IMR-90 (cell line): ENCODE measurements around the gene ADCY2. TPM values are rescaled to one million over a fixed set of nuclear protein-coding genes. Genes with fewer than 3 reads are reported as not detected.

Experiments used
- ATAC-seq: fragments of 200-7000 bp; cut with Tn5 transposase; 2 replicates; pipeline ENCODE4 v1.9.1; 2020; ENCODE audit warnings: low read depth, mild to moderate bottlenecking, moderate library complexity
- BruUV-seq: library from RNA; stranded (reverse); fragments of 400-500 nt; replicated peaks from 2 replicates; lab custom pipeline; 2021; lab: Mats Ljungman, UMichigan
- CTCF ChIA-PET: fragments of 300-600 bp; formaldehyde crosslinking; extraction: SDS; loops from one replicate; lab custom pipeline; 2021; ENCODE audit warnings: antibody characterized with exemption; lab: Yijun Ruan, JAX
- POLR2A ChIA-PET: fragments of 300-600 bp; sonication (Branson Sonifier 250); formaldehyde crosslinking; loops from one replicate; lab custom pipeline; 2022; ENCODE audit warnings: antibody characterized with exemption; ENCODE audit not compliant: unreplicated experiment; lab: Charles Lee
- DNase-seq: peaks from one replicate; pipeline ENCODE4 v3.0.0; 2013
- H2AFZ ChIP-seq: replicated peaks from 2 replicates; pipeline ENCODE3; 2013; ENCODE audit warnings: low read length, mild to moderate bottlenecking; ENCODE audit not compliant: poor library complexity
- H2AK5ac ChIP-seq: 2 replicates; pipeline ENCODE4 v1.6.1; 2013; ENCODE audit warnings: low read depth, low read length, inconsistent platforms
- H2AK9ac ChIP-seq: replicated peaks from 2 replicates; pipeline ENCODE3; 2013; ENCODE audit warnings: mild to moderate bottlenecking, low read depth, low read length, moderate library complexity; ENCODE audit not compliant: poor library complexity
- H2BK120ac ChIP-seq: 2 replicates; pipeline ENCODE4 v1.6.1; 2013; ENCODE audit warnings: low read depth, low read length, inconsistent platforms
- H2BK15ac ChIP-seq: 3 replicates; pipeline ENCODE4 v1.6.1; 2013; ENCODE audit warnings: low read depth, low read length, inconsistent platforms
- H2BK20ac ChIP-seq: 2 replicates; pipeline ENCODE4 v1.6.1; 2013; ENCODE audit warnings: low read depth, mild to moderate bottlenecking, inconsistent platforms, low read length, moderate library complexity
- H2BK5ac ChIP-seq: 2 replicates; pipeline ENCODE4 v1.6.1; 2013; ENCODE audit warnings: mild to moderate bottlenecking, low read depth, low read length, inconsistent platforms; ENCODE audit not compliant: poor library complexity, severe bottlenecking
- H3K14ac ChIP-seq: replicated peaks from 2 replicates; pipeline ENCODE4 v1.6.1; 2013; ENCODE audit warnings: low read depth, low read length, inconsistent platforms
- H3K18ac ChIP-seq: 2 replicates; pipeline ENCODE4 v1.6.1; 2013; ENCODE audit warnings: low read depth, low read length, control low read depth
- H3K23ac ChIP-seq: 2 replicates; pipeline ENCODE4 v1.6.1; 2013; ENCODE audit warnings: low read depth, low read length, inconsistent platforms
- H3K27ac ChIP-seq: 2 replicates; pipeline ENCODE4 v1.5.1; 2013; ENCODE audit warnings: mild to moderate bottlenecking, control low read depth, low read length; ENCODE audit not compliant: insufficient read depth
- H3K27me3 ChIP-seq: 2 replicates; pipeline ENCODE4 v1.6.1; 2013; ENCODE audit warnings: low read length; ENCODE audit not compliant: control insufficient read depth, insufficient read depth
- H3K36me3 ChIP-seq: 2 replicates; pipeline ENCODE4 v1.6.1; 2013; ENCODE audit warnings: low read length, mixed read lengths; ENCODE audit not compliant: control insufficient read depth, insufficient read depth
- H3K4ac ChIP-seq: 2 replicates; pipeline ENCODE4 v1.6.1; 2013; ENCODE audit warnings: low read depth, low read length, inconsistent platforms
- H3K4me1 ChIP-seq: 2 replicates; pipeline ENCODE4 v1.6.1; 2013; ENCODE audit warnings: low read length, mixed read lengths; ENCODE audit not compliant: control insufficient read depth, insufficient read depth
- H3K4me2 ChIP-seq: 2 replicates; pipeline ENCODE4 v1.6.1; 2013; ENCODE audit warnings: low read depth, mild to moderate bottlenecking, control low read depth, low read length, moderate library complexity
- H3K4me3 ChIP-seq: 2 replicates; pipeline ENCODE4 v1.5.1; 2013; ENCODE audit warnings: low read depth, mild to moderate bottlenecking, control low read depth, low read length, moderate library complexity; ENCODE audit not compliant: insufficient read depth
- H3K56ac ChIP-seq: 2 replicates; pipeline ENCODE4 v1.6.1; 2013; ENCODE audit warnings: low read length, inconsistent platforms; ENCODE audit not compliant: insufficient read depth; ENCODE audit errors: extremely low read depth
- H3K79me1 ChIP-seq, 2 experiments: 2 replicates each; pipeline ENCODE4 v1.6.1; 2013; ENCODE audit warnings: low read length in 2 of 2, inconsistent platforms in 1 of 2, low read depth in 1 of 2
- H3K9ac ChIP-seq: 2 replicates; pipeline ENCODE4 v1.6.1; 2013; ENCODE audit warnings: low read depth, low read length, control low read depth
- H3K9me1 ChIP-seq: 2 replicates; pipeline ENCODE4 v1.6.1; 2013; ENCODE audit warnings: low read length, inconsistent platforms; ENCODE audit not compliant: insufficient read depth
- H3K9me3 ChIP-seq: 2 replicates; pipeline ENCODE4 v1.6.1; 2013; ENCODE audit warnings: low read length; ENCODE audit not compliant: control insufficient read depth, insufficient read depth
- H4K20me1 ChIP-seq: 2 replicates; pipeline ENCODE4 v1.6.1; 2013; ENCODE audit warnings: low read length, inconsistent platforms; ENCODE audit not compliant: insufficient read depth
- H4K5ac ChIP-seq: 2 replicates; pipeline ENCODE4 v1.6.1; 2013; ENCODE audit warnings: mild to moderate bottlenecking, low read depth, low read length, control low read depth
- H4K8ac ChIP-seq, 2 experiments: 2 replicates each; pipeline ENCODE4 v1.6.1; 2013; ENCODE audit warnings: low read depth in 2 of 2, low read length in 2 of 2, control low read depth in 1 of 2, inconsistent platforms in 1 of 2
- H4K91ac ChIP-seq: 2 replicates; pipeline ENCODE4 v1.6.1; 2013; ENCODE audit warnings: low read depth, low read length, inconsistent platforms; ENCODE audit not compliant: insufficient read depth
- WGBS, 2 experiments: methylation state at CpG; one replicate each; pipeline versions ENCODE4 v1.1.5 to v1.1.7; 2013; ENCODE audit warnings: missing lambda C conversion rate in 2 of 2; ENCODE audit not compliant: insufficient read length in 1 of 2; ENCODE audit errors: extremely low coverage in 2 of 2; 5-methylcytosine and 5-hydroxymethylcytosine counted together
- dilution Hi-C: fragments of 300-500 bp; cut with HindIII; formaldehyde crosslinking; loops from one replicate; pipeline ENCODE4 v1.14.3; 2018; ENCODE audit warnings: low sequenced_read_pairs; ENCODE audit not compliant: unreplicated experiment
- in situ Hi-C: fragments of 300-500 bp; cut with MboI; formaldehyde crosslinking; loops from 3 replicates; pipeline ENCODE4 v1.14.3; 2019; ENCODE audit warnings: low sequenced_read_pairs, inconsistent platforms, mixed read lengths
- intact Hi-C: fragments of 100-400 bp; cut with micrococcal nuclease; formaldehyde crosslinking; loops from 2 replicates; pipeline ENCODE4 v1.10.0; 2022
- polyA plus RNA-seq, 3 experiments: library from polyadenylated mRNA; depleted of rRNA; stranded (reverse); fragments of >200 nt; gene quantifications; 2 replicates each; pipeline ENCODE4 v1.2.3, GENCODE V29; 2012; ENCODE audit warnings: low replicate concordance in 1 of 3
- total RNA-seq: library from RNA; depleted of rRNA; stranded (reverse); fragments of >200 nt; gene quantifications from 2 replicates; pipeline ENCODE4 v1.2.3, GENCODE V29; 2012
- TF ChIP-seq, protein P1 (sequence below): conservative IDR thresholded peaks from 2 replicates; pipeline ENCODE4 v1.5.1; 2012; ENCODE audit warnings: mild to moderate bottlenecking, low read depth, low read length, improper control_type of control experiment

Gene ADCY2
- total and polyA plus RNA-seq, 2 of the 4 experiments (the other 2 are of a cell fraction): not detected

GRCh38 chr5:7461371-7461770, 65.4 kb downstream of the ADCY2 start:
- H4K5ac ChIP-seq: no peak overlapping the region
- POLR2A ChIA-PET: no interaction called here
- intact Hi-C loops: no loop called here

More at GRCh38 chr5:7461371-7461770, 65.4 kb downstream of the ADCY2 start:
- Histone ChIP-seq H3K9me3 (peaks cover 20% of the 10 kb centered on the region), H3K79me1 (no peaks in the 10 kb centered on the region), H3K9ac (no peak overlapping the region), H3K4me3 (no peak overlapping the region), H3K9me1 (no peaks in the 10 kb centered on the region), H2BK15ac (no peak overlapping the region), H3K4ac (no peak overlapping the region), H2AK9ac (no peak overlapping the region), H3K56ac (no peak overlapping the region), H2BK20ac (no peak overlapping the region), H2AFZ (no peak overlapping the region), H3K27ac (no peak overlapping the region), H4K8ac (no peak overlapping the region), H2BK120ac (no peak overlapping the region), H3K4me1 (no peaks in the 10 kb centered on the region), H3K23ac (no peak overlapping the region), H4K91ac (no peak overlapping the region), H3K14ac (no peak overlapping the region), H3K4me2 (no peak overlapping the region), H3K36me3 (no peaks in the 10 kb centered on the region), H3K18ac (no peak overlapping the region), H3K27me3 (no peaks in the 10 kb centered on the region), H2AK5ac (no peak overlapping the region), H2BK5ac (no peak overlapping the region), H4K20me1 (no peaks in the 10 kb centered on the region)
- dilution Hi-C loops: no loop called here
- ATAC-seq (no peak), DNase-seq (no peak)
- WGBS, 2 experiments: no CpG with 5 or more reads among the region's 1 CpG
- in situ Hi-C loops: no loop called here
- TF ChIP-seq, protein P1, sequence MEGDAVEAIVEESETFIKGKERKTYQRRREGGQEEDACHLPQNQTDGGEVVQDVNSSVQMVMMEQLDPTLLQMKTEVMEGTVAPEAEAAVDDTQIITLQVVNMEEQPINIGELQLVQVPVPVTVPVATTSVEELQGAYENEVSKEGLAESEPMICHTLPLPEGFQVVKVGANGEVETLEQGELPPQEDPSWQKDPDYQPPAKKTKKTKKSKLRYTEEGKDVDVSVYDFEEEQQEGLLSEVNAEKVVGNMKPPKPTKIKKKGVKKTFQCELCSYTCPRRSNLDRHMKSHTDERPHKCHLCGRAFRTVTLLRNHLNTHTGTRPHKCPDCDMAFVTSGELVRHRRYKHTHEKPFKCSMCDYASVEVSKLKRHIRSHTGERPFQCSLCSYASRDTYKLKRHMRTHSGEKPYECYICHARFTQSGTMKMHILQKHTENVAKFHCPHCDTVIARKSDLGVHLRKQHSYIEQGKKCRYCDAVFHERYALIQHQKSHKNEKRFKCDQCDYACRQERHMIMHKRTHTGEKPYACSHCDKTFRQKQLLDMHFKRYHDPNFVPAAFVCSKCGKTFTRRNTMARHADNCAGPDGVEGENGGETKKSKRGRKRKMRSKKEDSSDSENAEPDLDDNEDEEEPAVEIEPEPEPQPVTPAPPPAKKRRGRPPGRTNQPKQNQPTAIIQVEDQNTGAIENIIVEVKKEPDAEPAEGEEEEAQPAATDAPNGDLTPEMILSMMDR: no peak
- CTCF ChIA-PET: no interaction called here
- BruUV-seq: no TSS peak
